GM12878 (cell line): Measurements from ENCODE around the gene DNAJC27.

ENCODE experiments used
- CHD1 ChIP-seq: IDR thresholded peaks from 2 replicates; pipeline ENCODE4 v1.6.1; 2012; ENCODE audit warnings: low read depth, low read length, improper control_type of control experiment
- CREB1 ChIP-seq: IDR thresholded peaks from 2 replicates; pipeline ENCODE4 v1.6.1; 2012; ENCODE audit warnings: low read depth, mild to moderate bottlenecking, inconsistent platforms
- CTCF ChIP-seq, 3 experiments: IDR thresholded peaks in 2 of 3; conservative IDR thresholded peaks in 1 of 3; 2 replicates each; pipeline ENCODE4 v1.5.1; 2011; ENCODE audit warnings: low read depth in 3 of 3, low read length in 3 of 3, mild to moderate bottlenecking in 3 of 3, control low read depth in 2 of 3, moderate library complexity in 2 of 3, inconsistent platforms in 1 of 3, mixed read lengths in 1 of 3; ENCODE audit not compliant: control insufficient read depth in 2 of 3, insufficient read depth in 1 of 3; ENCODE audit errors: extremely low read depth in 1 of 3
- DPF2 ChIP-seq: fragments of 450-650 bp; IDR thresholded peaks from 2 replicates; pipeline ENCODE4 v1.6.1; 2017; ENCODE audit warnings: mild to moderate bottlenecking
- HDGF ChIP-seq: fragments of 450-650 bp; IDR thresholded peaks from 2 replicates; pipeline ENCODE4 v1.6.1; 2016; ENCODE audit warnings: antibody characterized with exemption
- MEF2A ChIP-seq: IDR thresholded peaks from 2 replicates; pipeline ENCODE4 v1.6.1; 2011; ENCODE audit warnings: low read depth, mild to moderate bottlenecking, low read length, moderate library complexity; ENCODE audit not compliant: insufficient read depth
- POLR2AphosphoS2 ChIP-seq: IDR thresholded peaks from 2 replicates; pipeline ENCODE4 v1.6.1; 2011; ENCODE audit warnings: low read depth, mild to moderate bottlenecking, low read length, improper control_type of control experiment, moderate library complexity
- POLR2AphosphoS5 ChIP-seq: IDR thresholded peaks from 2 replicates; pipeline ENCODE4 v1.6.1; 2011; ENCODE audit warnings: mild to moderate bottlenecking, low read length, inconsistent platforms
- PRDM15 ChIP-seq: fragments of 450-650 bp; formaldehyde crosslinking; IDR thresholded peaks from 2 replicates; pipeline ENCODE4 v1.4.0; 2020; ENCODE audit warnings: mild to moderate bottlenecking, moderate library complexity
- REST ChIP-seq: IDR thresholded peaks from 2 replicates; pipeline ENCODE4 v1.6.1; 2012; ENCODE audit warnings: mild to moderate bottlenecking, low read depth, low read length
- TAF1 ChIP-seq: IDR thresholded peaks from 2 replicates; pipeline ENCODE4 v1.6.1; 2011; ENCODE audit warnings: mild to moderate bottlenecking, low read depth, low read length, borderline replicate concordance
- ZZZ3 ChIP-seq: IDR thresholded peaks from 2 replicates; pipeline ENCODE4 v1.6.1; 2011; ENCODE audit warnings: low read depth; ENCODE audit not compliant: control insufficient read depth, insufficient read length
- TF ChIP-seq, protein P1 (sequence below): IDR thresholded peaks from 2 replicates; pipeline ENCODE4 v1.6.1; 2011; ENCODE audit warnings: low read depth, mild to moderate bottlenecking, low read length, moderate library complexity, borderline replicate concordance; ENCODE audit errors: extremely low read depth
- TF ChIP-seq, protein P2 (sequence below): IDR thresholded peaks from 2 replicates; pipeline ENCODE4 v1.6.1; 2011; ENCODE audit warnings: low read depth, low read length, improper control_type of control experiment, borderline replicate concordance

DNA sequence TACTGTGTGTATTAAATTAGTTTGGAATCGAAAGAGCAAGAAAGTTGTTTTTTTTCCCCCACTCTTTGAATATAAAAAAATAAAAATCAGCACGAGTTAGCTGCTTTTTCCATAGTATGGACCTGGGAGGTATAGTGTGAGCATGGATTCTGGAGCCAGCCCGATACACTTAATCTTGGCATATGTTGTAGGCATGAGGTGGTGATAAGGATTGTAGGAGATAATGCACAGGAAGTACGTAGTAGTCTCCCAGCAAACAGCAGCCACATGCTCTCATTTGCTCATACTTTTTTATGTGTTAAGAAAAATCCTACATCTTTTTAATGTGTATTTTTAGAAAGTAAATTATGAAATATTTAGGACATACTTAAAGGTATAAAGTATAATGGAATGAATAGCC, 2.1 kb upstream of the DNAJC27 start:
- no peak for TF ChIP-seq DPF2
- TF ChIP-seq, protein P1, sequence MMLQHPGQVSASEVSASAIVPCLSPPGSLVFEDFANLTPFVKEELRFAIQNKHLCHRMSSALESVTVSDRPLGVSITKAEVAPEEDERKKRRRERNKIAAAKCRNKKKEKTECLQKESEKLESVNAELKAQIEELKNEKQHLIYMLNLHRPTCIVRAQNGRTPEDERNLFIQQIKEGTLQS, result no peak
- TF ChIP-seq ZZZ3, result no peak
- no peak for TF ChIP-seq CTCF (IDR thresholded peaks at IDR 0.05 in 2 of 3, conservative IDR thresholded peaks at IDR 0.05 in 1 of 3; ENCODE audit: control insufficient read depth in 2 of 3, extremely low read depth in 1 of 3, insufficient read depth in 1 of 3, low read depth in 3 of 3, low read length in 3 of 3)
- TF ChIP-seq REST, result no peak
- TF ChIP-seq POLR2AphosphoS5, result no peak
- TF ChIP-seq, protein P2, sequence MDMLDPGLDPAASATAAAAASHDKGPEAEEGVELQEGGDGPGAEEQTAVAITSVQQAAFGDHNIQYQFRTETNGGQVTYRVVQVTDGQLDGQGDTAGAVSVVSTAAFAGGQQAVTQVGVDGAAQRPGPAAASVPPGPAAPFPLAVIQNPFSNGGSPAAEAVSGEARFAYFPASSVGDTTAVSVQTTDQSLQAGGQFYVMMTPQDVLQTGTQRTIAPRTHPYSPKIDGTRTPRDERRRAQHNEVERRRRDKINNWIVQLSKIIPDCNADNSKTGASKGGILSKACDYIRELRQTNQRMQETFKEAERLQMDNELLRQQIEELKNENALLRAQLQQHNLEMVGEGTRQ, result no peak
- TF ChIP-seq CHD1, result no peak
- no peak for TF ChIP-seq TAF1
- no peak for TF ChIP-seq CREB1
- no peak for TF ChIP-seq PRDM15 (CRISPR knock-in tag)
- TF ChIP-seq HDGF, result no peak
- TF ChIP-seq POLR2AphosphoS2, result no peak
- TF ChIP-seq MEF2A, result no peak
